GM18868 (cell line): ENCODE results near the gene NUAK1.

Source experiments
- ATAC-seq: cut with Tn5 transposase; IDR thresholded peaks from one replicate; pipeline ENCODE4 v1.9.1; 2021; ENCODE audit warnings: mild to moderate bottlenecking, moderate library complexity; ENCODE audit not compliant: unreplicated experiment

NUAK1 gene

DNA sequence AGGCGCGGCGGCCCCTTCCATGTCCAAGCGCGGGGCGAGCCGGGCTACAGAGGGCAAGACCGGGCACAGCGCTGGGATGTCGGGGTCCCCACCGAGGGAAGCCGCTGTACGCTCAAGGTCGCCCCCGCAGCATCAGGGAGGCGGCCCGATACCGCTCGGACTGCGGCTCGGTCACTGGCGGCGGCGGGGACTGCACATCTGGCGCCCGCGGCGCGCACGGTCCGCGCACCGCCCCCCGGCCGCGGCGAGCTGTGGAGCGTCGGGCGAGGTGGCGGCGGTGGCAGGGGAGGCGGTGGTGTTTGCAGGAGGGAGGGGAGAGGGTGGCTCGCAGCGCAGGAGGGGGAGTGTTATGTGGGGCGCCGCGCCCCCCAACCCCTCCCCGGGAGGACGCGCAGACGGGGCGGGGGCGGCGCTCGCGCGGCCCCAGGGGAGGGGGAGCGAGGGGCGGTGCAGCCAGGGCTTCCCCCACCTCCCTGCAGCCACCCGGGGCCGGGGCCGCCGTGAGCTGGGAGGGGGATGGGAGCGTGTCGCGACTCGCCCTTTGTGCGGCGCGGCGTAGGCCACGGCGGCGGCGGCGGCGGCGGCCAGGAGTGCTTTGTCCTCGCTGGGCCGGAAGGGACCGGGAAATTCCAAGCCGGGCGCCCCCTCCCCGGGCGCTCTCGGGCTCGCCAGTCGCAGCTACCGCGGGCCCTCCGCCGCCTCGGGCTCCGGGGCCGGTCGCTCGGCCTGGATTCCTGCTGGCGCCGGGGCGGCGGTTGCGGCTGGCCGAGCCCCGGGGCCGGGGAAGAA, at the start of gene NUAK1:
TSS of gene NUAK1 (minus strand) at position 322 of the 789 bp plus-strand sequence. CDS start at position 21, 301 bp downstream.
- ATAC-seq = no peak

DNA sequence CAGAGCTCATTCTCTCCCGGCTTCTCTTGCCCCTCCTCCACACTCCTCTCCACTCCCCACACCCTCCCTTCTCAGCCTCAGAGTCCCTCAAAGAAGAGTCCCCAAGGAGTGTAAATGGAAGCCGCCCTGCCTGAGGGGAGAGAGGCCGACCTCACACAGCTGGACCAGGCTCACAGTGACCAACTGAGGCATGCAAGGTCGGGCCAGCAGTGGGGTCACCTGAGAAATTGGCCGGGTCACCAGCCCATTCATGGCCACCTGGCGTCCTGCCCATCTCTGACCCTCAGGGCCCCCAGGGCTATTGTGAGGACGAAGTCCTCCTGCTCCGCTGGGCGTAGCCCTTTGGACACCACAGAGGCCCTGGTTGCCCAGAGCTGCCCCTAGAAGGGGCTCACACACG, 49.5 kb upstream of the NUAK1 start:
- no peak for ATAC-seq

GRCh38 chr12:106187842-106188241, 49.1 kb upstream of the NUAK1 start:
- no peak for ATAC-seq

DNA sequence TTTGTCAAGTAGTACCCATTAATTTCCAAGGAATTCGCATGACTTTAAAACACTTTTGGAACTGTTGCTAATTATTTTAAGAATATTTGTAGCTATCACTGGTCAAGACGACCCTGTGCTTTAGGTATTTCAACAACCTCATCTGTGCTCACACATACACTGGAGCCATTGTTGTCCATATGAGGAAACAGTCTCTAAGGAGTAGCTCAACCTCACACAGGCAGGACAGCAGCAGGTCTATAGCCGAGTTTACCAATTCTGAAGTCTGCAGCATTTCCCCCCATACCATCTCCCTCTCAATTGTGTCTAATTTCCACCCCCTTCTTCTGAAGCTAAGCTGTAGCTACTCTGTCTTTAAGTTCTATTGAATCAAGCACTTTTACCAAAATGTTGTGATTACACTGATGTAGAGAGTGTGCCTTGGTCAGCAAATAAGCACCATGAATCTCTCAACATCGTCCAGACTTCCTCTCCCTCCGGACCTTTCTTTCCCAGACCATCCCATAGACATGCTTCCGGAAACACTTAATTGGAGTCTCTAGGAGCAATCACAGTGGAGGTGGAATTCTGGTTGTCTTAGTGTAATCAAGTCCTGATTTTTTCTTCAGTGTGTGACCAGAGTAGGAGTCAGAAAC, 48.5 kb upstream of the NUAK1 start:
- no peak for ATAC-seq

- ATAC-seq = no peak
Measured at GRCh38 chr12:106183735-106184134, 45.0 kb upstream of the NUAK1 start.

DNA sequence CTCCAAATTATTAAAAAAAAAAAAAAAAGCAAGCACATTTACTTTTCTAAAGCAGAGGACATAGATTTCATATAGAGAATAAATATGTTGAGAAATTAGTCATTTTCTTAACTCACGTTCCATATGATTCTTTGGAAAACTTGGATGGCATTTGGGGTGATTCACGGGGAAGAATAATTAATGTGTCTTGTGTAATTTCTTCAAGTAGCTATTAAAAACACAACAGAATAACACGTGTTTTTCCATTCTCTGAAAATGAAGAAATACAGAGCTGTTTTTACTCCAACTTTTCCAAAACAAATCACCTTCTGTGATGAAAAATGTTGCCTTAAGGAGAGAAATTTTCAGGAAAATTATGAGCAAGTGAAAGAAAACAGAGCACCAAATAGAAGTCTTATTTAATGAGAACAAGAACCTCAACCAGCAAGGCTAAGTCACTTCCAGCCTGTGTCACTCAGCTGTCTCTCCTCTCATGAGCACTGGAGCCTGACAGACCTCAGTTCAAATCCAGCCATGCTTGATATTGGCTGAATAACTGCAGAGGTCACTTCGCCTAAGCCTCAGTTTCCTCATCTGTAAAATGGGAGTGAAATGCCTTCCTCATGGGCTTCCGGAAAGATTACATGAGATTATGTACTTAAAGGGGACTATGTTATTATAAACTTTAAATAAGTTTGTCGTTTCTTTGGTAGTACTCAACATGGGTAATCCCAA, 42.8 kb upstream of the NUAK1 start:
- ATAC-seq = no peak

DNA sequence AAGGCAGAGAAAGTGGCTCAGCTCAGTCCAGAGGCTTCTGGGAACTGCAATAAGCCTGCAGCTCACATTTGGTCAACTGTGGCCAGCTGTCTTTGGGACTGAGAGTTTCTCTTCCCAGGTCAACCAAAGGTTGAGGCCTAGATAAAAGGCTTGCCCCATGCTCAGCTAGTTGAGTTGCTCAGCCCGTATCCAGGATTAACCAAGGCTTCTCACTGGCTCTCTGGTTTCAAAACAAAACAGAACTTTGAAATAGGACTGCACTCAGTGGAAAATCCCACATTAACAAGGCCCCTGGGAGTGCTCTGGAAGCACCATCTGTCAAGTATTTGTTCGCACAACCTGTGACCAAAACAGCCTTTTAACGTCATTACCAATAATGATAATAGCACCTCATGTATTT, 40.3 kb upstream of the NUAK1 start:
- no peak for ATAC-seq

GRCh38 chr12:106178562-106178961, 39.8 kb upstream of the NUAK1 start:
- ATAC-seq = no peak

DNA sequence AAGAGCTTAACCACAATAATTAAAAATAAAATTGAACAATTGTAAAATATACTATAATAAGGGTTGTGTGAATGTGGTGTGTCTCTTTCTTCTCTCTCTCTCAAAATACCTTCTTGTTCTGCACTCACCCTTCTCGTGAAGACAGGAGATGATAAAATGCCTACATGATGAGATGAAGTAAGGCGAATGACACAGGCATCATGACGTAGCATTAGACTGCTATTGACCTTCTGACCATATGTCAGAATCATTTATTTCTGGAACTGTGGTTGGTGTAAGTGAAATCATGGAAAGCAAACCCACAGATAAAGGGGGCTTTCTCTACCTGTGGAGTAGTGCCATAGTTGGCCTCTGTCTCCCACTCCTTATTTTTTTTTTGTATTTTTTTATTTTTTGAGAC, 37.8 kb upstream of the NUAK1 start:
- no peak for ATAC-seq

DNA sequence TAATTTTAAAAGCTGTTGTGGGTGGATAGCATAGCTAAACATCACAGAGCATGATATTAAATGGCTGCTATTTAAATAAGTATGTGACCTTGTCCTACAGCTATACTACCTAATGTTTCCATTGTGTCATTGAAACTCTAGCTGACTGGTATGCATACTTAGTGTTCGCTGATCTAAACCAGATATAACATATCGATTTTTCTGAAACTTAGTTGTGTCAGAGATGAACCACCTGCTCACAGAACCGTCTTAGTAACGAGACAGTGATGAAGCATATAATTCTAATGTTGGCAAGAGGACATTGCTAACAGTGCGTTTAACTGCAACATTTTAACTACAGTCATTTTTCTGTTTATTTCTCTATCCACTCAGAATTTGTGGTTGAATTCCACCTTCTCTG, 36.1 kb upstream of the NUAK1 start:
- no peak for ATAC-seq

- no peak for ATAC-seq
Measured at GRCh38 chr12:106173442-106173841, 34.7 kb upstream of the NUAK1 start.

DNA sequence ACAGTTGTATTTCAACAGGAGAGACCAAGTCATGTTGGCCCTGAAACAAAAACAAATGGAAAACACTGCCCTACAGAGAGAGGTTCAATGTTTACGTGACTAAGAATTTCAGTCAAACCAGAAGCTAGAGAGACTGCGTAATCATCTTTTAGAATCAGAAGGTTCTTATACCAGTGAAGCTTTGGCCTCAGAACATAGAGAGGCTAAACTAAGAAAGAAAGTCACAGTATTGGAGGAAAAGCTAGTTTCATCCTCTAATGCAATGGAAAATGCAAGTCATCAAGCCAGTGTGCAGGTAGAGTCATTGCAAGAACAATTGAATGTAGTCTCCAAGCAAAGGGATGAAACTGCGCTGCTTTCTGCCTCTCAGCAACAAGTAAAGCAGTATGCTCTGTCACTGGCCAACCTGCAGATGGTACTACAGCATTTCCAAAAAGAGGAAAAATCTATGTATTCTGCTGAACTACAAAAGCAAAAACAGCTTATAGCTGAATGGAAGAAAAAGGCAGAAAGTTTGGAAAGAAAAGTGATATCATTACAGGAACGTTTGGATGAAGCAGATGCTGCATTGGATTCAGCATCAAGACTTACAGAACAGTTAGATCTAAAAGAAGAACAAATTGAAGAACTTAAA, 32.5 kb upstream of the NUAK1 start:
- no peak for ATAC-seq

- no peak for ATAC-seq
Measured at GRCh38 chr12:106170285-106170684, 31.5 kb upstream of the NUAK1 start.

- no peak for ATAC-seq
Measured at GRCh38 chr12:106163712-106164111, 25.0 kb upstream of the NUAK1 start.

DNA sequence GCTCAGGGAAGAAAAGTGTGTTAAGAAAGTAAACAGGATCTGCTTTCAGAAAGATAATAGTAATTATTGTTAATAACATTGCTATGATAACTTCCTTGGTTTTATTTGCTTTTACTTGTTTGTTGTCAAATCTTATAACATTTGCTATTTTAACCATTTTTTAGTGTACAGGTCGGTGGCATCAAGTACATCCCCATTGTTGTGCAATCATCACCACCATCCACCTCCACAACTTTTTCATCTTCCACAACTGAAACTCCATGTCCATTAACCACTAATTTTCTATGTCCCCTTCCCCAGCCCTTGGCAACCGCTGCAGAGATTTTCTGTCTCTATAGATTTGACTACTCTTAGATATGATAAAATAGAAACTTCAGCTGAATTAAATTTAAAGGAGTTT, 22.7 kb upstream of the NUAK1 start:
- ATAC-seq = no peak

GRCh38 chr12:106160915-106161314, 22.2 kb upstream of the NUAK1 start:
- ATAC-seq = no peak

DNA sequence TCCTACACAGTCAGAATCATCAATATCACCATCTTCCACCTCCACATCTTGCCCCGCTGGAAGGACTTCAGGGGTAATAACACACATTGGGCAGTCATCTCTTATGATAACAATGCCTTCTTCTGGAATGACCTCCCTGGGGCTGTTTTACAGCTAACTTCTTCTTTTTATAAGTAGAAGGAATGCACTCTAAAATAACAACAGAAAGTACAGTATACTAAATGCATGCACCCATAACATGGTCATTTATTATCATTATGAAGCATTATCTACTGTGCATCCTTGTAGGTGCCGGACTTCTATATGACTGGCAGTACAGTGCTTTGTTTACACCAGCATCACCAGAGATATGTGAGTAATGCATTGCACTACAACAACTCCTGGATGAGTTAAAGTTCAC, 19.0 kb upstream of the NUAK1 start:
- ATAC-seq = no peak

GRCh38 chr12:106154751-106155273, 16.1 kb upstream of the NUAK1 start:
- no peak for ATAC-seq

- no peak for ATAC-seq
Measured at GRCh38 chr12:106152334-106152733, 13.6 kb upstream of the NUAK1 start.

DNA sequence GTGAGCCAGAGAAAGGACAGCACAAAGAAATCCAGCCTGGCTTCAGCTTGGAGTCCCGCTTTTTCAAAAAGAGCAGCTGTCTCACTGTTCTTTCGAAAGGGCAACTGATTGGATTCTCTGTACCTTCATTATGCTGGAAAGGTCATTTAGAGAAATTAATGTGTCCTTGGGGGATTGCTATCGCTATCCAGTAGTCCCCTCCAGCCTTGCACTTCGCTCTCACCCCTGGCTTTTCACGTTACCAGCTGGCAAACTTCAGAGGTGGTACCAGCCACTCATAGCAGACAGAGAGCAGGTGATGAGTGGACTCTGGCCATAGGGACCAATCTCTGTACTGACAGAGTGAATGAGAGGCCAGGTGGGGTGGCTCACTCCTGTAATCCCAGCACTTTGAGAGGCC, 11.8 kb upstream of the NUAK1 start:
- no peak for ATAC-seq

DNA sequence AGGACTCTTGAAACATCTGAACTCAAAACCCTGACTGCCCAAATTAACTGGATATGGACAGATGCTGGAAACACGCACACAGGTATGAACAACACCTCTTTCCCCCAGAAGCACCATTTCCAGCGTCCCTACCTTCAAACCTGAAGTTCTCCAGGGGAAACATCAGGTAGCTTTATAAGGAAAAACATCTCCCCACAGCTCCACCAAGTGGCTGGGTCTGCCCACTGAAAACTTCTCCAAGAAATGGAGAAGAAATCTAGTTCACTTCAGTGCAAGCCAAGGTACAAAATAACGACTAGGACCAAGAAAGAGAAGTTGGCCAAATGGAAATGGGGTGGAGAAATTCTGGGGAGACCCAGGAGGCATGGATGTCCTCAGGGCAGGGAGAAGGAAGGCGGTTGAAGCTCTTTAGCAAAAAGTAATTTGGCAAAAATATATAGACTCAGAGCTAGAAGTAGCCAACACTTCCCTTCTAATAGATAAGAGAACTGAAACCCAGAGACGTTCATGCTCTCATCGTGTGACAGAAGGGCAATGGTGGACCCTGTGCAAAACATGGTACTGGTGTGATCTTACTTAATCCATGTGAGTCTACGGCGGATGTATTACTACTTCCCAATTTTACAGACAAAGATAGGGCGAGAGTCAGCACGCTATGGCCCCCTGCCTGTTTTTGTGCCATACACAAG, 10.5 kb upstream of the NUAK1 start:
- ATAC-seq = no peak
